Measurements from ENCODE around the gene XPO5. TPM values are rescaled to one million over a fixed set of nuclear protein-coding genes. Genes with fewer than 3 reads are reported as not detected.
A peak's percentile ranks its signal among the peaks of the same experiment; 100 is the strongest.

XPO5 gene
- total and polyA plus RNA-seq, 9 of the 15 experiments (the other 6 are each of a cell fraction or from before 2014, with no cell fraction given) = 36.0 to 170 (median 99.1) TPM

DNA sequence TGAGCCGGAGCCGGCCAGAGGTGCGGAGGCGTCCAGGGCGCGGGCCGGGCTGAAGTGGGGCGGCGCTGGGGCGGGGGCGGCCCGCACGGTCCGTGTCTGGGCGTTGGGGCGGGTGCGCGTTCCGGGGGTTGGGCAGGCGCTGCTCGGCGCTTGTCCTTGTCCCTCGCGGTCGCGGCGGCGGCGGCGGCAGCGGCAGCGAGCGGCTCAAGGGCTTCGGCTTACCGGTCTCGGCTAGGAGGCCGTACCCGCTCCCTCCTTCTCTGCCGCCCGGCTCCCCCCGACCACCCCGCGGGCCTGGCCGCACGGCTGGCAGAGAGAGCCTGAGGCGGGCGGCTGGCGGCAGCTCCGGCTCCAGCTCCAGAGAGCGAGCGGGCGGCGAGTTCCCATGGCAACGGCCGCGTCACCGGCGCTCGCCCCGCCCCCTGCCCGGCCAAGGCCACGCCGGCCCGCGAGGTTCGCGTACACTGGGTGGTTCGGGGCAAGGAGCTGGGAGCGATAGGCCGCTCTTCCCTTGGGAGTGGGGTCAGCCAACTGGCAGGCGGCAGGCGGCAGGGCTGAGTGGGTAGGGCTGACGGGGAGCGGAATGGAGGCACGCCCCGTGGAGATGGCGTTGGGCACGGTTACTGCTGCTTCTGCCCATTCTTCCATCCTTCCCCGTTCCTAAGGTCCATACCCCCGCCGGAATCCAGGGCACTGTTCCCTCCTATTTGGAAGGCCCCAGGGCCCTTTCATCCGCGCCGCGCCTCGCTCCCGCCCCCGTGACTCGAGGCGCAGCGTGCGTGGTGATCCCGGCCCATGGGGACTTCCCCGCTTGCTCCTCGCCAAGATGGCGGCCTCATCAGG, 65.6 kb downstream of the XPO5 start, which contains the start of gene LRRC73 (continued):
- TF ChIP-seq, protein P1, sequence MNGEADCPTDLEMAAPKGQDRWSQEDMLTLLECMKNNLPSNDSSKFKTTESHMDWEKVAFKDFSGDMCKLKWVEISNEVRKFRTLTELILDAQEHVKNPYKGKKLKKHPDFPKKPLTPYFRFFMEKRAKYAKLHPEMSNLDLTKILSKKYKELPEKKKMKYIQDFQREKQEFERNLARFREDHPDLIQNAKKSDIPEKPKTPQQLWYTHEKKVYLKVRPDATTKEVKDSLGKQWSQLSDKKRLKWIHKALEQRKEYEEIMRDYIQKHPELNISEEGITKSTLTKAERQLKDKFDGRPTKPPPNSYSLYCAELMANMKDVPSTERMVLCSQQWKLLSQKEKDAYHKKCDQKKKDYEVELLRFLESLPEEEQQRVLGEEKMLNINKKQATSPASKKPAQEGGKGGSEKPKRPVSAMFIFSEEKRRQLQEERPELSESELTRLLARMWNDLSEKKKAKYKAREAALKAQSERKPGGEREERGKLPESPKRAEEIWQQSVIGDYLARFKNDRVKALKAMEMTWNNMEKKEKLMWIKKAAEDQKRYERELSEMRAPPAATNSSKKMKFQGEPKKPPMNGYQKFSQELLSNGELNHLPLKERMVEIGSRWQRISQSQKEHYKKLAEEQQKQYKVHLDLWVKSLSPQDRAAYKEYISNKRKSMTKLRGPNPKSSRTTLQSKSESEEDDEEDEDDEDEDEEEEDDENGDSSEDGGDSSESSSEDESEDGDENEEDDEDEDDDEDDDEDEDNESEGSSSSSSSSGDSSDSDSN (IDR thresholded peaks at IDR 0.05; ENCODE audit: borderline replicate concordance in 1 of 2, low read depth in 2 of 2, low read length in 2 of 2) = peak; percentile 13 to 40; a peak in 2 of 4 replicates
- TF ChIP-seq ZNF212 (CRISPR knock-in tag; IDR thresholded peaks at IDR 0.05) (no peak), SP1 (CRISPR knock-in tag; IDR thresholded peaks at IDR 0.05) (peak; percentile 75), ZNF586 (CRISPR knock-in tag; conservative IDR thresholded peaks at IDR 0.05) (no peak), TSC22D4 (tag; IDR thresholded peaks at IDR 0.05) (no peak), HNRNPLL (IDR thresholded peaks at IDR 0.05; ENCODE audit: low read depth, low read length, poor library complexity, severe bottlenecking) (no peak), JUN (IDR thresholded peaks at IDR 0.05; ENCODE audit: borderline replicate concordance, low read depth, low read length) (no peak), JUN (CRISPR knock-in tag; IDR thresholded peaks at IDR 0.05; ENCODE audit: borderline replicate concordance) (peak; percentile 62; the same call in 1 of the 2 replicates), YBX1 (IDR thresholded peaks at IDR 0.05) (no peak), ZNF133 (CRISPR knock-in tag; IDR thresholded peaks at IDR 0.05) (no peak), MEF2A (IDR thresholded peaks at IDR 0.05; ENCODE audit: control insufficient read depth, low read depth, low read length) (no peak), ZEB2 (IDR thresholded peaks at IDR 0.05) (no peak), ZNF165 (CRISPR knock-in tag; IDR thresholded peaks at IDR 0.05; ENCODE audit: borderline replicate concordance) (no peak), PYGO2 (tag; IDR thresholded peaks at IDR 0.05) (no peak), MTA3 (IDR thresholded peaks at IDR 0.05; ENCODE audit: borderline replicate concordance) (peak; percentile 53; the same call in 1 of the 2 replicates), ZNF282 (CRISPR knock-in tag; IDR thresholded peaks at IDR 0.05) (peak; percentile 60; the same call in 1 of the 2 replicates)
- TF ChIP-seq, protein P2, sequence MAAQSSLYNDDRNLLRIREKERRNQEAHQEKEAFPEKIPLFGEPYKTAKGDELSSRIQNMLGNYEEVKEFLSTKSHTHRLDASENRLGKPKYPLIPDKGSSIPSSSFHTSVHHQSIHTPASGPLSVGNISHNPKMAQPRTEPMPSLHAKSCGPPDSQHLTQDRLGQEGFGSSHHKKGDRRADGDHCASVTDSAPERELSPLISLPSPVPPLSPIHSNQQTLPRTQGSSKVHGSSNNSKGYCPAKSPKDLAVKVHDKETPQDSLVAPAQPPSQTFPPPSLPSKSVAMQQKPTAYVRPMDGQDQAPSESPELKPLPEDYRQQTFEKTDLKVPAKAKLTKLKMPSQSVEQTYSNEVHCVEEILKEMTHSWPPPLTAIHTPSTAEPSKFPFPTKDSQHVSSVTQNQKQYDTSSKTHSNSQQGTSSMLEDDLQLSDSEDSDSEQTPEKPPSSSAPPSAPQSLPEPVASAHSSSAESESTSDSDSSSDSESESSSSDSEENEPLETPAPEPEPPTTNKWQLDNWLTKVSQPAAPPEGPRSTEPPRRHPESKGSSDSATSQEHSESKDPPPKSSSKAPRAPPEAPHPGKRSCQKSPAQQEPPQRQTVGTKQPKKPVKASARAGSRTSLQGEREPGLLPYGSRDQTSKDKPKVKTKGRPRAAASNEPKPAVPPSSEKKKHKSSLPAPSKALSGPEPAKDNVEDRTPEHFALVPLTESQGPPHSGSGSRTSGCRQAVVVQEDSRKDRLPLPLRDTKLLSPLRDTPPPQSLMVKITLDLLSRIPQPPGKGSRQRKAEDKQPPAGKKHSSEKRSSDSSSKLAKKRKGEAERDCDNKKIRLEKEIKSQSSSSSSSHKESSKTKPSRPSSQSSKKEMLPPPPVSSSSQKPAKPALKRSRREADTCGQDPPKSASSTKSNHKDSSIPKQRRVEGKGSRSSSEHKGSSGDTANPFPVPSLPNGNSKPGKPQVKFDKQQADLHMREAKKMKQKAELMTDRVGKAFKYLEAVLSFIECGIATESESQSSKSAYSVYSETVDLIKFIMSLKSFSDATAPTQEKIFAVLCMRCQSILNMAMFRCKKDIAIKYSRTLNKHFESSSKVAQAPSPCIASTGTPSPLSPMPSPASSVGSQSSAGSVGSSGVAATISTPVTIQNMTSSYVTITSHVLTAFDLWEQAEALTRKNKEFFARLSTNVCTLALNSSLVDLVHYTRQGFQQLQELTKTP (IDR thresholded peaks at IDR 0.05; ENCODE audit: low read depth in 1 of 2, partially characterized antibody in 2 of 2) = no peak
- TF ChIP-seq, protein P3, sequence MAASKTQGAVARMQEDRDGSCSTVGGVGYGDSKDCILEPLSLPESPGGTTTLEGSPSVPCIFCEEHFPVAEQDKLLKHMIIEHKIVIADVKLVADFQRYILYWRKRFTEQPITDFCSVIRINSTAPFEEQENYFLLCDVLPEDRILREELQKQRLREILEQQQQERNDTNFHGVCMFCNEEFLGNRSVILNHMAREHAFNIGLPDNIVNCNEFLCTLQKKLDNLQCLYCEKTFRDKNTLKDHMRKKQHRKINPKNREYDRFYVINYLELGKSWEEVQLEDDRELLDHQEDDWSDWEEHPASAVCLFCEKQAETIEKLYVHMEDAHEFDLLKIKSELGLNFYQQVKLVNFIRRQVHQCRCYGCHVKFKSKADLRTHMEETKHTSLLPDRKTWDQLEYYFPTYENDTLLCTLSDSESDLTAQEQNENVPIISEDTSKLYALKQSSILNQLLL (CRISPR knock-in tag; IDR thresholded peaks at IDR 0.05; ENCODE audit: borderline replicate concordance) = no peak
- TF ChIP-seq, protein P4, sequence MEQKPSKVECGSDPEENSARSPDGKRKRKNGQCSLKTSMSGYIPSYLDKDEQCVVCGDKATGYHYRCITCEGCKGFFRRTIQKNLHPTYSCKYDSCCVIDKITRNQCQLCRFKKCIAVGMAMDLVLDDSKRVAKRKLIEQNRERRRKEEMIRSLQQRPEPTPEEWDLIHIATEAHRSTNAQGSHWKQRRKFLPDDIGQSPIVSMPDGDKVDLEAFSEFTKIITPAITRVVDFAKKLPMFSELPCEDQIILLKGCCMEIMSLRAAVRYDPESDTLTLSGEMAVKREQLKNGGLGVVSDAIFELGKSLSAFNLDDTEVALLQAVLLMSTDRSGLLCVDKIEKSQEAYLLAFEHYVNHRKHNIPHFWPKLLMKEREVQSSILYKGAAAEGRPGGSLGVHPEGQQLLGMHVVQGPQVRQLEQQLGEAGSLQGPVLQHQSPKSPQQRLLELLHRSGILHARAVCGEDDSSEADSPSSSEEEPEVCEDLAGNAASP (IDR thresholded peaks at IDR 0.05) = no peak
